Coronary artery (tissue), 2 donors: ENCODE results near the gene MACIR.

Experiments
- DNase-seq: peaks from one replicate; pipeline ENCODE4 v3.0.0-alpha.2; 2017; ENCODE audit warnings: low spot score
- H3K27ac ChIP-seq, 2 donors: fragments of 200-600 bp; sonication (generic); one replicate each; pipeline ENCODE4 v1.5.1; 2016 to 2019
- H3K4me3 ChIP-seq: fragments of 200-600 bp; sonication (generic); 2 replicates; pipeline ENCODE4 v1.5.1; 2016; ENCODE audit warnings: mild to moderate bottlenecking, moderate library complexity
- CTCF ChIP-seq: fragments of 200-600 bp; sonication (generic); IDR thresholded peaks from one replicate; pipeline ENCODE4 v1.5.1; 2019; ENCODE audit warnings: antibody characterized with exemption

Gene MACIR

DNA sequence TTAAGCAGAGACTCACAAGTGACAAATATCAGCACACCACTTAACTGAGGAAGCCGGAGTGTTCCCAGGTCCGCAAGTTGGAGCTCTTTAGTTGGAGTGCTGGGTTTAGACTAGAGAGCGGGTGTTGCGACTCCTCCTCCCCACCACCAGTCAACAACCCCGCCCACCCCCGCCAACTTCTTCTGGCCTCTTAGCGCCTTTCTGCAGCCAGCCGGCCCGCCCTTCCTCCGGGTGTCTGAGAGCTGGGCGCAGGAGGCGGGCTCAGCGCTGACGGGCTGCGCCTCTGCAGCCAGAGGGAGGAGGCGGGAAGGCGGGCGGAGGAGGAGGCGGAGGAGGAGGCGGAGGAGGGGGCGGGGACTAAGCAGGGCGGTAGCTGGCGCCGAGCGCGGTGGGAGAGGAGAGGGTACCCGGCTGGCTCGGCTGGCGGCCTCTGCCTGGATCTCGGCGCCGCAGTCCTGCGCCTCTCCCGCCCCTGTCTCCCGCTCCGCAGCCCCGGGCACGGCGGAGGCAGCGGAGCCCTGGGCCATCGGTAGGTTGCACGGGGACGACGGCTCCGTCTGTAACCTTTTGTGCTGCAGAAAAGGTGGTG is at the start of gene MACIR:
TSS of gene MACIR (plus strand) at position 396 of the 589 bp plus-strand sequence. CDS start 17,157 bp downstream, outside the sequence.
- TF ChIP-seq CTCF: no peak
- peak within 1 kb of the TSS; percentile 66 to 90 for H3K27ac ChIP-seq
- DNase-seq: peak; percentile 97
- peak within 1 kb of the TSS; percentile 92 for H3K4me3 ChIP-seq

DNA sequence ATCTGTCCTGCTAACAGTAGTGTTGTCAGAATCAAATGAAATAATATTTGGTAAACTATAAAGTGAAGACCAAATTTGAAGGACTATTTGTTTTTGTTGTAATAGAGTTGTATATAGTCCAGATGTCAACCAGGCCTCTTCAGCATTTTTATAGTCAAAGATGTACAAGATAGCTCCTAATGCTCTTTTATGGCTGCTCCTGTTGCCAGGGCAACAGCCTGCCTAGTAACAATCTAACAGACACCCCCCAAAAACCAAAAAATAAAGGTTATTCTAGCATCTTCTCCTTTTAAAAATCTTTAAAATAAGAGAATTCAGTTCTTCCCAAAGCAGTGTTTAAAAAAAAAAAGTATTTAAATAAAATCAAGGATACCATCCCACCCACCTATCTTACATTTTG is 49.5 kb upstream of the MACIR start:
- Histone ChIP-seq H3K27ac (no peak overlapping the region), H3K4me3 (no peak overlapping the region)
- no peak for DNase-seq
- no peak for TF ChIP-seq CTCF

DNA sequence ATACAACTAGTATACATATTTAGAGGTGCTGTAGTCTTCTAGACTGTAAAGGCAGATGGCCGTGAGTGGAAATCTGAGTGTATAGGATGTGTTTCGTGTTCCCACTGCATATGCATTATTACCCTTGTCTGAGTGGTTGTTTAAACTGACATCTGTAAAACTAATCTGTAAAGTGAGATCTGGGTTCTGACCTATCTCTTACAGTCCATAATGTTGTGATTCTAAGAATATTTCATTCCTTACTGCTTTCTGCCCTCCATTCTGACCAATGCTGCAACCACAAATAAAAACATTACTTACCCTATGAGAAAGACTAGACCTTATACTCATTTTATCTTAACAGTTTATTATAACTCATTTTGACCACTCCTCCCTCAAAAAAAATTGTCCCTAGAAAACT is 47.6 kb upstream of the MACIR start:
- no peak for TF ChIP-seq CTCF
- H3K27ac ChIP-seq: no peak overlapping the region
- H3K4me3 ChIP-seq: no peak overlapping the region
- no peak for DNase-seq

GRCh38 chr5:103211576-103212561 is 46.7 kb upstream of the MACIR start:
- H3K27ac ChIP-seq: no peak overlapping the region
- TF ChIP-seq CTCF: no peak
- no peak for DNase-seq
- no peak overlapping the region for H3K4me3 ChIP-seq

DNA sequence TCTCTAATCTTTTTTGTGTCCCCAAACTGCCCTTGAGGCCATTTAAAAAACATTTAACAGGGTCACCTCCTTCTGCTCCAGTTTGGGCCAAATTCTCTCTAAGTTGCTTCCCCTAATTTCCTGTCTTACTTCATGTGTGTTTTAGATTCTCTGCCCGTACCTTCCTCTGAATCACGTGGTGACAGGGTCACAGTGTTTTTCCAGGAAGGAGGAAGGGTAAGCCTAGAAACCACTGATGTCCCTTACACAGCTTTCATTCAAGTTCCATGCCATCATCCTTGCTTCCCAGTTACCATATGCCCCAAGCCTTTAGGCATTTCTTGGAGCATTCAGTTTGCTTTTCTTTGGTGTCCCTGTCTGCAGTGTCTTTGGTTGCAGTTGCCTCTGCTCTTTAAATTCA is 42.4 kb upstream of the MACIR start:
- TF ChIP-seq CTCF: no peak
- DNase-seq: no peak

DNA sequence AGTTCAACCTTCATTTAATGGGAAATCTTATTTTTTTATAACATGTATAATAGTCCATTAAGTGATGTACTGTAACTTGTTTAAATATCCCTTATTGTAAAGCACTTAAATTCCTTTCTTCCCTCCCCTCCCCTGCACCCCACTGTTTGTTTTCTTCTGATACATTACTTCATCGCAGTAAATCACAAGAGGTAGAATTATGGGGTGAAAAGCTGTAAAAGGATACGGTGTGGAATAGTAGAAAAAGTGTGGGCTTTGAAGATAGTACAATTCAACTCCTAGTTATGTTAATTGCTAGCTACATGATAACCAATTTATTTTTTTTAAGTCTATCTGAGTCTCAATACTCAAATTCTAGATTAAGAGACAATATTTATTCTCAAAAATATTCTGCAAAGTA is 41.9 kb upstream of the MACIR start:
- DNase-seq: no peak
- H3K4me3 ChIP-seq: no peak overlapping the region
- TF ChIP-seq CTCF: no peak
- H3K27ac ChIP-seq: no peak overlapping the region

More for the DNA sequence above, 42.4 kb upstream of the MACIR start:
- H3K4me3 ChIP-seq: no peak overlapping the region
- no peak overlapping the region for H3K27ac ChIP-seq

GRCh38 chr5:103217101-103217500 is 41.5 kb upstream of the MACIR start:
- no peak for DNase-seq
- Histone ChIP-seq H3K4me3 (no peak overlapping the region), H3K27ac (no peak overlapping the region)
- TF ChIP-seq CTCF: no peak
